Neural cell (in vitro differentiated cells): ENCODE measurements around the gene DLG2. TPM values are rescaled to one million over a fixed set of nuclear protein-coding genes. Genes with fewer than 3 reads are reported as not detected.

Experiments used
- H2AFZ ChIP-seq: fragments of 200-600, 300-800 bp; sonication (generic), shearing (Covaris generic); 2 replicates; pipeline ENCODE4 v1.6.0; 2014; ENCODE audit warnings: low read depth, mild to moderate bottlenecking, antibody characterized with exemption, low read length, moderate library complexity
- H3F3A ChIP-seq: fragments of 200-600 bp; shearing (Covaris generic); 2 replicates; pipeline ENCODE4 v1.6.1; 2016; ENCODE audit warnings: mild to moderate bottlenecking, moderate library complexity, mixed read lengths, antibody characterized with exemption, low read length; ENCODE audit not compliant: insufficient read depth, poor library complexity, severe bottlenecking
- H3K27ac ChIP-seq: fragments of 200-600, 300-800 bp; sonication (generic), shearing (Covaris generic); 2 replicates; pipeline ENCODE4 v1.5.1; 2014; ENCODE audit warnings: mild to moderate bottlenecking, low read length, moderate library complexity
- H3K27me3 ChIP-seq: fragments of 300-800, 200-600 bp; sonication (generic), shearing (Covaris generic); 2 replicates; pipeline ENCODE4 v1.6.0; 2014; ENCODE audit warnings: mild to moderate bottlenecking, low read depth, low read length, moderate library complexity; ENCODE audit not compliant: insufficient read depth
- H3K36me3 ChIP-seq: fragments of 300-800, 200-600 bp; sonication (generic), shearing (Covaris generic); 2 replicates; pipeline ENCODE4 v1.5.1; 2014; ENCODE audit warnings: mild to moderate bottlenecking, antibody characterized with exemption, low read length, moderate library complexity; ENCODE audit not compliant: insufficient read depth
- H3K4me2 ChIP-seq: fragments of 300-800, 200-600 bp; sonication (generic), shearing (Covaris generic); 2 replicates; pipeline ENCODE4 v1.6.0; 2014; ENCODE audit warnings: mild to moderate bottlenecking, low read length
- H3K4me3 ChIP-seq: fragments of 300-800, 200-600 bp; sonication (generic), shearing (Covaris generic); 2 replicates; pipeline ENCODE4 v1.5.1; 2014; ENCODE audit warnings: mild to moderate bottlenecking, low read length, moderate library complexity
- H3K79me2 ChIP-seq: fragments of 200-600 bp; shearing (Covaris generic); replicated peaks from 2 replicates; pipeline ENCODE4 v1.6.0; 2014; ENCODE audit warnings: mild to moderate bottlenecking, low read length, moderate library complexity; ENCODE audit not compliant: insufficient read depth
- H3K9ac ChIP-seq: fragments of 300-800, 200-600 bp; sonication (generic), shearing (Covaris generic); 2 replicates; pipeline ENCODE4 v1.6.1; 2016; ENCODE audit warnings: mild to moderate bottlenecking, low read length, mixed read lengths
- H3K9me2 ChIP-seq: fragments of 200-600 bp; shearing (Covaris generic); 2 replicates; pipeline ENCODE4 v1.6.1; 2016; ENCODE audit warnings: mild to moderate bottlenecking, low read length, mixed read lengths; ENCODE audit not compliant: insufficient read depth
- H3K9me3 ChIP-seq: fragments of 200-600, 300-800 bp; sonication (generic), shearing (Covaris generic); 2 replicates; pipeline ENCODE4 v1.6.1; 2016; ENCODE audit warnings: mild to moderate bottlenecking, mixed run types, low read length, moderate library complexity, mixed read lengths
- H4K20me1 ChIP-seq: fragments of 200-600 bp; shearing (Covaris generic); 2 replicates; pipeline ENCODE4 v1.6.1; 2016; ENCODE audit warnings: mild to moderate bottlenecking, mixed run types; ENCODE audit not compliant: insufficient read depth
- CTCF ChIP-seq: fragments of 450-650 bp; IDR thresholded peaks from 2 replicates; pipeline ENCODE4 v1.5.1; 2014; ENCODE audit warnings: antibody characterized with exemption, mild to moderate bottlenecking, moderate library complexity; ENCODE audit not compliant: poor library complexity, severe bottlenecking
- EP300 ChIP-seq: fragments of 450-650 bp; conservative IDR thresholded peaks from 2 replicates; pipeline ENCODE4 v1.6.1; 2014; ENCODE audit warnings: antibody characterized with exemption, mild to moderate bottlenecking, moderate library complexity; ENCODE audit not compliant: poor library complexity, severe bottlenecking
- EZH2 ChIP-seq: fragments of 200-600, 300-800 bp; shearing (Covaris generic), sonication (generic); IDR thresholded peaks from 2 replicates; pipeline ENCODE4 v1.6.1; 2014; ENCODE audit warnings: antibody characterized with exemption, low read length, borderline replicate concordance, mild to moderate bottlenecking; ENCODE audit not compliant: insufficient read depth, poor library complexity, severe bottlenecking
- MXI1 ChIP-seq: fragments of 450-650 bp; conservative IDR thresholded peaks from 2 replicates; pipeline ENCODE4 v1.6.1; 2014; ENCODE audit warnings: antibody characterized with exemption, mild to moderate bottlenecking; ENCODE audit not compliant: poor library complexity, severe bottlenecking
- POLR2AphosphoS5 ChIP-seq: IDR thresholded peaks from 2 replicates; pipeline ENCODE4 v1.6.1; 2012
- RAD21 ChIP-seq: fragments of 450-650 bp; conservative IDR thresholded peaks from 2 replicates; pipeline ENCODE4 v1.6.1; 2014; ENCODE audit warnings: antibody characterized with exemption, mild to moderate bottlenecking, moderate library complexity
- REST ChIP-seq: IDR thresholded peaks from 2 replicates; pipeline ENCODE4 v1.6.1; 2012; ENCODE audit warnings: borderline replicate concordance
- SMC3 ChIP-seq: fragments of 450-650 bp; conservative IDR thresholded peaks from 2 replicates; pipeline ENCODE4 v1.6.1; 2014; ENCODE audit warnings: antibody characterized with exemption, mild to moderate bottlenecking, moderate library complexity; ENCODE audit not compliant: poor library complexity
- TAF1 ChIP-seq: IDR thresholded peaks from 2 replicates; pipeline ENCODE4 v1.6.1; 2012; ENCODE audit warnings: low read depth
- polyA plus RNA-seq: library from polyadenylated mRNA; depleted of rRNA; stranded (reverse); fragments of >200 nt; gene quantifications from 2 replicates; pipeline ENCODE4 v1.2.3, GENCODE V29; 2014

DLG2 gene
- polyA plus RNA-seq, 1 donor from 2014 or later: 179 TPM

- H3K9me3 ChIP-seq: no peaks in the 10 kb centered on the region
- H3F3A ChIP-seq: no peaks in the 10 kb centered on the region
Observed at GRCh38 chr11:85643191-85643614, 16.1 kb upstream of the DLG2 start.

GRCh38 chr11:85634747-85635146 is 7.6 kb upstream of the DLG2 start:
- no peak overlapping the region for H3K9ac ChIP-seq
- H3K79me2 ChIP-seq: peaks cover 10% of the 10 kb centered on the region
- H3K4me2 ChIP-seq: no peak overlapping the region
- no peaks in the 10 kb centered on the region for H3K27me3 ChIP-seq
- no peaks in the 10 kb centered on the region for H3K9me3 ChIP-seq
- no peak overlapping the region for H3K4me3 ChIP-seq
- no peaks in the 10 kb centered on the region for H3K9me2 ChIP-seq
- H3F3A ChIP-seq: no peaks in the 10 kb centered on the region
- no peak overlapping the region for H3K27ac ChIP-seq
- H2AFZ ChIP-seq: no peak overlapping the region
- no peaks in the 10 kb centered on the region for H3K36me3 ChIP-seq
- H4K20me1 ChIP-seq: no peaks in the 10 kb centered on the region
- TF ChIP-seq EP300 (no peak), RAD21 (no peak), POLR2AphosphoS5 (no peak), EZH2 (no peak), TAF1 (no peak), SMC3 (no peak), REST (no peak), MXI1 (no peak)

More at GRCh38 chr11:85643191-85643614, 16.1 kb upstream of the DLG2 start:
- no peak overlapping the region for H3K4me2 ChIP-seq
- H3K36me3 ChIP-seq: no peaks in the 10 kb centered on the region
- peaks cover 3% of the 10 kb centered on the region for H3K79me2 ChIP-seq
- no peak for TF ChIP-seq CTCF
- no peak for TF ChIP-seq TAF1
- no peak for TF ChIP-seq REST
- no peak for TF ChIP-seq SMC3
- TF ChIP-seq POLR2AphosphoS5: no peak
- TF ChIP-seq EZH2: no peak
- TF ChIP-seq MXI1: no peak
- TF ChIP-seq RAD21: no peak
- no peak for TF ChIP-seq EP300
- no peaks in the 10 kb centered on the region for H4K20me1 ChIP-seq
- no peak overlapping the region for H2AFZ ChIP-seq
- no peak overlapping the region for H3K4me3 ChIP-seq
- no peak overlapping the region for H3K27ac ChIP-seq
- no peak overlapping the region for H3K9ac ChIP-seq
- H3K27me3 ChIP-seq: no peaks in the 10 kb centered on the region
- H3K9me2 ChIP-seq: no peaks in the 10 kb centered on the region
